Fibroblast of pulmonary artery (primary cell): Measurements from ENCODE around the gene DDX3X.
"Not testable (repeated sequence)": the region's sequence is repeated elsewhere in the genome, so short reads cannot be mapped to it uniquely, and the experiment has no call there.

ENCODE experiments used
- DNase-seq: peaks from one replicate; pipeline ENCODE4 v3.0.0-alpha.2; 2010; ENCODE audit warnings: low read depth
- H3K4me3 ChIP-seq: replicated peaks from 2 replicates; pipeline ENCODE4 v1.5.1; 2011; ENCODE audit warnings: low read depth, mild to moderate bottlenecking, control low read depth, low read length, moderate library complexity
- TF ChIP-seq, protein P1 (sequence below): IDR thresholded peaks from 2 replicates; pipeline ENCODE4 v1.5.1; 2011; ENCODE audit warnings: mild to moderate bottlenecking, control low read depth, low read length, inconsistent platforms; ENCODE audit errors: missing control alignments

Gene DDX3X

GRCh38 chrX:41369152-41369551, 35.2 kb downstream of the DDX3X start:
- no peak for DNase-seq
- no peak overlapping the region for H3K4me3 ChIP-seq
- TF ChIP-seq, protein P1, sequence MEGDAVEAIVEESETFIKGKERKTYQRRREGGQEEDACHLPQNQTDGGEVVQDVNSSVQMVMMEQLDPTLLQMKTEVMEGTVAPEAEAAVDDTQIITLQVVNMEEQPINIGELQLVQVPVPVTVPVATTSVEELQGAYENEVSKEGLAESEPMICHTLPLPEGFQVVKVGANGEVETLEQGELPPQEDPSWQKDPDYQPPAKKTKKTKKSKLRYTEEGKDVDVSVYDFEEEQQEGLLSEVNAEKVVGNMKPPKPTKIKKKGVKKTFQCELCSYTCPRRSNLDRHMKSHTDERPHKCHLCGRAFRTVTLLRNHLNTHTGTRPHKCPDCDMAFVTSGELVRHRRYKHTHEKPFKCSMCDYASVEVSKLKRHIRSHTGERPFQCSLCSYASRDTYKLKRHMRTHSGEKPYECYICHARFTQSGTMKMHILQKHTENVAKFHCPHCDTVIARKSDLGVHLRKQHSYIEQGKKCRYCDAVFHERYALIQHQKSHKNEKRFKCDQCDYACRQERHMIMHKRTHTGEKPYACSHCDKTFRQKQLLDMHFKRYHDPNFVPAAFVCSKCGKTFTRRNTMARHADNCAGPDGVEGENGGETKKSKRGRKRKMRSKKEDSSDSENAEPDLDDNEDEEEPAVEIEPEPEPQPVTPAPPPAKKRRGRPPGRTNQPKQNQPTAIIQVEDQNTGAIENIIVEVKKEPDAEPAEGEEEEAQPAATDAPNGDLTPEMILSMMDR: no peak

DNA sequence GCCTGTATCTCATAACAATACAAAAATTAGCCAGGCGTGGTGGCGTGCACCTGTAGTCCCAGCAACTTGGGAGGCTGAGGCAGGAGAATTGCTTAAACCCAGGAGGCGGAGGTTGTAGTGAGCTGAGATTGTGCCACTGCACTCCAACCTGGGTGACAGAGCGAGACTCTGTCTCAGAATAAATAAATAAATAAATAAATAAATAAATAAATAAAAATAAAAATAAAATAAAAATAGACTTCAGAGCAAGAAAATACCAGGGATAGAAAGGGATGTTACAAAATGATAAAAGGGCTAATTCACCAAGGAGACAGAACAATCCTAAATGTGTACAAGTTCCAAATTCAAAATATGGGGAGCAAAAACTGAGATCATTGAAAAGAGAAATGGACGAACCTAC, 37.6 kb downstream of the DDX3X start:
- not testable (repeated sequence) for H3K4me3 ChIP-seq, DNase-seq

DNA sequence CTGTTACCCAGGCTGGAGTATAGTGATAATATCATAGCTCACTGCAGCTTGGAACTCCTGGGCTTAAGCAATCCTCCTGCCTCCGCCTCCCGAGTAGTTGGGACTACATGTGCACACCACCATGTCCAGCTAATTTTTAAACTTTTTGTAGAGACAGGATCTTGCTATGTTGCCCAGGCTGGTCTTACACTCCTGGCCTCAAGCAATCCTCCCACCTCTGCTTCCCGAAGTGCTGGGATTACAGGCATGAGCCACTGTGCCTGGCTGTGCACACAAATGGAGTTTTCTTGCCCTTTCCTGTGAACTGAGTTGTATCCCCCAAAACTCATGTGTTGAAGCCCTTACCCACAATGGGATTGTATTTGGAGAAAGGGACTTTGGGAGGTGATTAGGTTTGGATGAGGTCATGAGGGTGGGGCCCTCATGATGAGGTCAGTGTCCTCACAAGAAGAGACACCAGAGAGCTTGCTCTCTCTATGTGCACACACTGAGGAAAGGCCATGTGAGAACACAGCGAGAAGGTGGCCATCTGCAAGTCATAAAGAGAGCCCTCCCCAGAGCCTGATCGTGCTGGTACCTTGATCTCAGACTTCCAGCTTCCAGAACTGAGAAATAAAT, 40.1 kb downstream of the DDX3X start:
- TF ChIP-seq, protein P1: no peak
- DNase-seq: no peak
- no peak overlapping the region for H3K4me3 ChIP-seq

GRCh38 chrX:41377624-41378023, 43.7 kb downstream of the DDX3X start:
- H3K4me3 ChIP-seq: no peak overlapping the region
- no peak for DNase-seq
- TF ChIP-seq, protein P1: no peak

DNA sequence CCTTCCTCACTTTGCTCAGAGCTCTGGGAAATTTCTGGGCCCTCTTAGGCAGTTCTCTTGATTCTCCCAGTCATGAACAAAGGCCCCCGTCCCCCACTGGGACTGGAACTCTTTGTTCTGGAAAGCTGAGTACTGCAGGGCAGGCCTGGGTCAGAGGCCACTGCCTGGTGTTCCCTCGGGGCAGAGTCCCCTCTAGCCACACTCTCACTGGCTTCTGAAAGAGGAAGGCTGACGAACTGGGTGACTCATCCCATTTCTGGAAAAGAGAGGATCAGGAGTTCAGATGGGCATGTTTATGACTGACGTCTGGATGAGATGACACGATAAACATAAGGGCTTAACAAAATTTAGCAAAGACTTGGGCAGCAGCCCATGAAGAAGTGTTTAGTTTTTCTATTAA, 47.7 kb downstream of the DDX3X start:
- H3K4me3 ChIP-seq: no peak overlapping the region
- TF ChIP-seq, protein P1: no peak
- peak; percentile 73 for DNase-seq

GRCh38 chrX:41382714-41383645, 49.0 kb downstream of the DDX3X start:
- no peak overlapping the region for H3K4me3 ChIP-seq
- peak; percentile 63 for DNase-seq
- TF ChIP-seq, protein P1: no peak

DNA sequence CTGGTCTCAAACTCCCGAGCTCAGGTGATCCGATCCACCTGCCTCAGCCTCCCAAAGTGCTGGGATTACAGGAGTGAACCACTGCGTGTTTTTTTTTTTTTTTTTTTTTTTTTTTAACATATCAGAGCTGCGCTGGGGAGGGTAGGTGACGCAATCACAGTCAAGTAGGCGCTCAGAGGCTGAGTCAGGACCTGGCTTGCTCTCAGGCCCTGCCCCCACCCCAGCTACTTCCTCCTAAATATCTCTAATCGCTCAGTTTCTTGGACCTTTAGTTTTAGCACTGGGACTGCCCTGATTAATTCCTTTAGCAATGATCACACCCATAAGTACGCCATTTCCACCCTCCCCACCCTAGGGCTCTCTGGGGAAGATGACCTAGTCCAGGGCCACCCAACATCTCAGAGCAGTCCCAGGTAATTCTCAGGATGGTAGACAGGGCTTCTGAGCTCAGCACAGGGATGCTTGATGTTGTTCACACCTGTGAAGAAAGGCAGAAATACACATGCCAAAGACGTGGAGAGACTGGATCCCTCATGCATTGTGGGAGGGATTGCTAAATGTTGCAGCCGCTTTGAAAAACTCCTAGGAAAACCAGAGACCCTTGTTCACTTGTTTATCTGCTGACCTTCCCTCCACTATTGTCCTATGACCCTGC, 50.2 kb downstream of the DDX3X start:
- TF ChIP-seq, protein P1: no peak
- peak; percentile 87 for DNase-seq

More for the DNA sequence above, 50.2 kb downstream of the DDX3X start:
- no peak overlapping the region for H3K4me3 ChIP-seq
